Measurements from ENCODE around the gene TOR3A.
A peak's percentile ranks its signal among the peaks of the same experiment; 100 is the strongest.

Gene TOR3A

GRCh38 chr1:179077396-179077795 is 4.5 kb upstream of the TOR3A start:
- peak; percentile 45 for DNase-seq

GRCh38 chr1:179079113-179079761 is 2.6 kb upstream of the TOR3A start:
- DNase-seq = peak; percentile 74

- DNase-seq = no peak
These were observed 794 bp upstream of the TOR3A start for GRCh38 chr1:179080866-179081686.

- DNase-seq = peak; percentile 29
These were observed 596 bp downstream of the TOR3A start for GRCh38 chr1:179082333-179082998.

GRCh38 chr1:179082999-179083335 is 1.1 kb downstream of the TOR3A start:
- DNase-seq = peak; percentile 49

GRCh38 chr1:179083533-179083932 is 1.7 kb downstream of the TOR3A start:
- DNase-seq = no peak

- DNase-seq = peak; percentile 18
These were observed 5.8 kb downstream of the TOR3A start for GRCh38 chr1:179087665-179088064.

GRCh38 chr1:179089827-179090482 is 8.1 kb downstream of the TOR3A start:
- no peak for DNase-seq

GRCh38 chr1:179090522-179090921 is 8.7 kb downstream of the TOR3A start:
- DNase-seq = no peak

GRCh38 chr1:179090923-179091322 is 9.1 kb downstream of the TOR3A start:
- DNase-seq = no peak

GRCh38 chr1:179091691-179092165 is 9.9 kb downstream of the TOR3A start:
- peak; percentile 30 for DNase-seq

GRCh38 chr1:179092896-179093461 is 11.1 kb downstream of the TOR3A start:
- no peak for DNase-seq

GRCh38 chr1:179094818-179095217 is 12.9 kb downstream of the TOR3A start:
- no peak for DNase-seq

GRCh38 chr1:179095377-179095776 is 13.5 kb downstream of the TOR3A start:
- no peak for DNase-seq

- DNase-seq = no peak
These were observed 14.1 kb downstream of the TOR3A start for GRCh38 chr1:179095924-179096323.

GRCh38 chr1:179099891-179100290 is 18.0 kb downstream of the TOR3A start:
- no peak for DNase-seq

- no peak for DNase-seq
These were observed 19.7 kb downstream of the TOR3A start for GRCh38 chr1:179101566-179101965.

- no peak for DNase-seq
These were observed 22.1 kb downstream of the TOR3A start for GRCh38 chr1:179103999-179104398.

- no peak for DNase-seq
These were observed 22.9 kb downstream of the TOR3A start for GRCh38 chr1:179104611-179105250.

- no peak for DNase-seq
These were observed 23.5 kb downstream of the TOR3A start for GRCh38 chr1:179105393-179105792.

- no peak for DNase-seq
These were observed 26.1 kb downstream of the TOR3A start for GRCh38 chr1:179107706-179108629.
